Suprapubic skin (tissue), 4 donors: ENCODE measurements around the gene SHF.

ENCODE experiments used
- CTCF ChIP-seq, 2 donors: fragments of 200-600 bp in 1 of 2; fragments of 450-650 bp in 1 of 2; sonication (generic) in 1 of 2; IDR thresholded peaks; one replicate each; pipeline ENCODE4 v1.5.1; 2016 to 2019; ENCODE audit warnings: antibody characterized with exemption in 2 of 2, mild to moderate bottlenecking in 1 of 2, moderate library complexity in 1 of 2
- POLR2A ChIP-seq, 2 donors: fragments of 450-650 bp; IDR thresholded peaks; one replicate each; pipeline ENCODE4 v1.6.1; 2017; ENCODE audit warnings: antibody characterized with exemption in 2 of 2, mild to moderate bottlenecking in 2 of 2, moderate library complexity in 2 of 2
- POLR2AphosphoS5 ChIP-seq, 3 donors: sonication (generic); formaldehyde crosslinking; IDR thresholded peaks; one replicate each; pipeline ENCODE4 v1.6.1; 2017; ENCODE audit warnings: antibody characterized with exemption in 3 of 3

- TF ChIP-seq POLR2AphosphoS5 (IDR thresholded peaks at IDR 0.05) (no peak), CTCF (IDR thresholded peaks at IDR 0.05) (no peak), POLR2A (IDR thresholded peaks at IDR 0.05) (no peak)
These were observed 33.4 kb upstream of the SHF start for GRCh38 chr15:45221053-45221599.
